Astrocyte of the cerebellum (primary cell): ENCODE measurements around the gene METAP2.

Experiments
- DNase-seq: peaks from one replicate; pipeline ENCODE4 v3.0.0-alpha.2; 2011; ENCODE audit warnings: low read depth
- H3K4me3 ChIP-seq: 2 replicates; pipeline ENCODE4 v1.5.1; 2011; ENCODE audit warnings: mild to moderate bottlenecking, low read depth, low read length, moderate library complexity
- CTCF ChIP-seq: IDR thresholded peaks from 2 replicates; pipeline ENCODE4 v1.5.1; 2012; ENCODE audit warnings: low read length, low read depth, moderate library complexity, mild to moderate bottlenecking; ENCODE audit errors: missing control alignments
- in situ Hi-C: cut with HindIII; loops from 2 replicates; pipeline ENCODE4 v1.10.0; 2017; ENCODE audit warnings: low sequenced_read_pairs

METAP2 gene

GRCh38 chr12:95557625-95558024, 83.7 kb downstream of the METAP2 start:
- no peak for DNase-seq
- no peak for TF ChIP-seq CTCF
- H3K4me3 ChIP-seq = no peak overlapping the region
- in situ Hi-C loops = no loop called here
